Measurements from ENCODE around the gene PARD6A.

PARD6A gene

DNA sequence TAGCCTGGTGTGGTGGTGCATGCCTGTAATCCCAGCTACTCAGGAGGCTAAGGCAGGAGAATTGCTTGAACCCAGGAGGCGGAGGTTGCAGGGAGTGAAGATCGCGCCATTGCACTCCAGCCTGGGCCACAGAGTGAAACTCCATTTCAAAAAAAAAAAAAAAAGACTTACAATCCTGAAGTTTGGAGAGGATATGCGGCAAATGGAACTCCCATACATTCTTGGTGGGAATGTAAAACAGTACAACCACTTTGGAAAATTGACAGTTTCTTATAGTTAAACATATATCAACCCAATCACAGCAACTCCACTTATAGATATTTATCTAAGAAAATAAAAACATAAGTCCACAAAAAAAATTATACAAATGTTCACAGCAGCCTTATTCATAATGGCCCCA is 46.5 kb downstream of the PARD6A start:
- DNase-seq, result no peak
- no peak overlapping the region for H3K4me3 ChIP-seq (ENCODE audit: low read depth, low read length)
- TF ChIP-seq, protein P1, sequence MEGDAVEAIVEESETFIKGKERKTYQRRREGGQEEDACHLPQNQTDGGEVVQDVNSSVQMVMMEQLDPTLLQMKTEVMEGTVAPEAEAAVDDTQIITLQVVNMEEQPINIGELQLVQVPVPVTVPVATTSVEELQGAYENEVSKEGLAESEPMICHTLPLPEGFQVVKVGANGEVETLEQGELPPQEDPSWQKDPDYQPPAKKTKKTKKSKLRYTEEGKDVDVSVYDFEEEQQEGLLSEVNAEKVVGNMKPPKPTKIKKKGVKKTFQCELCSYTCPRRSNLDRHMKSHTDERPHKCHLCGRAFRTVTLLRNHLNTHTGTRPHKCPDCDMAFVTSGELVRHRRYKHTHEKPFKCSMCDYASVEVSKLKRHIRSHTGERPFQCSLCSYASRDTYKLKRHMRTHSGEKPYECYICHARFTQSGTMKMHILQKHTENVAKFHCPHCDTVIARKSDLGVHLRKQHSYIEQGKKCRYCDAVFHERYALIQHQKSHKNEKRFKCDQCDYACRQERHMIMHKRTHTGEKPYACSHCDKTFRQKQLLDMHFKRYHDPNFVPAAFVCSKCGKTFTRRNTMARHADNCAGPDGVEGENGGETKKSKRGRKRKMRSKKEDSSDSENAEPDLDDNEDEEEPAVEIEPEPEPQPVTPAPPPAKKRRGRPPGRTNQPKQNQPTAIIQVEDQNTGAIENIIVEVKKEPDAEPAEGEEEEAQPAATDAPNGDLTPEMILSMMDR (IDR thresholded peaks at IDR 0.05; ENCODE audit: low read depth, low read length), result no peak
- no peaks in the 10 kb centered on the region for H3K27me3 ChIP-seq (ENCODE audit: insufficient read depth, low read depth, severe bottlenecking)
- no peak overlapping the region for H3K27ac ChIP-seq
- no peaks in the 10 kb centered on the region; the same call in 1 of the 2 replicates for H3K36me3 ChIP-seq
- no peaks in the 10 kb centered on the region for H3K9me3 ChIP-seq (ENCODE audit: severe bottlenecking)

DNA sequence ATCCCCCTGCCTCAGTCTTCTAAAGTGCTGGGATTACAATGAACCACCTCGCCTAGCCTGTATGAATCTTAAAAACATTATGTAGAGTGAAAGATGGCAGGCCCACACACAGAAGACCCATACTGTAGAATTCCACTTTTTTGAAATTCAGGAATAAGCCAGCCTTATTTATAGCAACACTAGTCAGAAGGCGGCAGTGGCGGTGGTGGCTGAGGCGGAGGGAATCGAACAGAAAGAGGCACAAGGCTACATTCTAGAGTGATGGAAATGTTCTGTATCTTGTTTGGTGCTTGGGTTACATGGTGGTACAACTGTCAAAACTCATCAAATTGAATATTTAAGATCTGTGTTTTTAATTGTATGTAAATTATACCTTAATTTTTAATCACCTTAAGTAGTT is 47.0 kb downstream of the PARD6A start:
- H3K9me3 ChIP-seq (ENCODE audit: severe bottlenecking), result no peaks in the 10 kb centered on the region
- no peak for DNase-seq

GRCh38 chr16:67708368-67708771 is 47.6 kb downstream of the PARD6A start:
- no peaks in the 10 kb centered on the region; the same call in none of the 2 replicates for H3K36me3 ChIP-seq
- no peak overlapping the region for H3K4me3 ChIP-seq (ENCODE audit: low read depth, low read length)
- H3K27me3 ChIP-seq (ENCODE audit: insufficient read depth, low read depth, severe bottlenecking), result no peaks in the 10 kb centered on the region
- H3K27ac ChIP-seq, result no peak overlapping the region
- no peaks in the 10 kb centered on the region for H3K9me3 ChIP-seq (ENCODE audit: severe bottlenecking)
- DNase-seq, result no peak
- TF ChIP-seq, protein P1 (IDR thresholded peaks at IDR 0.05; ENCODE audit: low read depth, low read length), result no peak

More for the DNA sequence above, 47.0 kb downstream of the PARD6A start:
- Histone ChIP-seq H3K27ac (no peak overlapping the region), H3K36me3 (no peaks in the 10 kb centered on the region; the same call in 1 of the 2 replicates), H3K27me3 (ENCODE audit: insufficient read depth, low read depth, severe bottlenecking) (no peaks in the 10 kb centered on the region), H3K4me3 (ENCODE audit: low read depth, low read length) (no peak overlapping the region)
- TF ChIP-seq, protein P1 (IDR thresholded peaks at IDR 0.05; ENCODE audit: low read depth, low read length), result no peak

GRCh38 chr16:67709050-67709449 is 48.3 kb downstream of the PARD6A start:
- TF ChIP-seq, protein P1 (IDR thresholded peaks at IDR 0.05; ENCODE audit: low read depth, low read length), result no peak
- no peak for DNase-seq
- Histone ChIP-seq H3K27me3 (ENCODE audit: insufficient read depth, low read depth, severe bottlenecking) (no peaks in the 10 kb centered on the region), H3K27ac (no peak overlapping the region), H3K36me3 (no peaks in the 10 kb centered on the region; the same call in none of the 2 replicates), H3K9me3 (ENCODE audit: severe bottlenecking) (no peaks in the 10 kb centered on the region), H3K4me3 (ENCODE audit: low read depth, low read length) (no peak overlapping the region)

DNA sequence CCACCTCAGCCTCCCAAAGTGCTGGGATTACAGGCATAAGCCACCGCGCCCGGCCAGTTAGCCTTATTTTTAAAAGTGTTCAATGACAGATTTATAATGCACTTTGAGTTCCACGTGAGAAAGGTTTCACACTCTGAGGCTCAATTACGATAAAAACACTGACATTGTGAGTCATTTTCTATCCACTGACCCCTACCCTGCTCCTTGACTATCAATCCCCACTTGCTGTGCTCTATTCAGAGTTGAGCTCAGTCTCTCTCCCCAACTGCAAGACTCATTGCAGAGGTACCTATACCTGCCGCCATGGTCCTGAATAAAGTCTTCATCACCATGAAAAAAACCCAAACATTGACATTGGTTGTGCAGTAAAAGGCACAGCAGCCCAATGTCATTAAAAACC is 49.8 kb downstream of the PARD6A start:
- Histone ChIP-seq H3K4me3 (ENCODE audit: low read depth, low read length) (no peak overlapping the region), H3K27me3 (ENCODE audit: insufficient read depth, low read depth, severe bottlenecking) (no peaks in the 10 kb centered on the region), H3K36me3 (no peaks in the 10 kb centered on the region; the same call in none of the 2 replicates), H3K9me3 (ENCODE audit: severe bottlenecking) (no peaks in the 10 kb centered on the region), H3K27ac (no peak overlapping the region)
- TF ChIP-seq, protein P1 (IDR thresholded peaks at IDR 0.05; ENCODE audit: low read depth, low read length), result no peak
- DNase-seq, result no peak

Measured in WERI-Rb-1 (cell line).